CD4-positive, alpha-beta T cell (primary cell): ENCODE results near the gene QDPR. TPM values are rescaled to one million over a fixed set of nuclear protein-coding genes. Genes with fewer than 3 reads are reported as not detected.
"Not testable (repeated sequence)": the region's sequence is repeated elsewhere in the genome, so short reads cannot be mapped to it uniquely, and the experiment has no call there.

Experiments used
- ATAC-seq: fragments of 200-7000 bp; cut with Tn5 transposase; one replicate; pipeline ENCODE4 v1.10.0; 2022; ENCODE audit warnings: mild to moderate bottlenecking; ENCODE audit not compliant: poor library complexity
- CTCF ChIA-PET: fragments of 350-600 bp; sonication (Branson Sonifier 250); formaldehyde crosslinking; loops from one replicate; lab custom pipeline; 2021; ENCODE audit warnings: antibody characterized with exemption, inconsistent platforms; lab: Charles Lee
- POLR2A ChIA-PET: fragments of 350-600 bp; sonication (Branson Sonifier 250); formaldehyde crosslinking; loops from one replicate; lab custom pipeline; 2021; ENCODE audit warnings: antibody characterized with exemption, inconsistent platforms; lab: Charles Lee
- DNase-seq, 14 experiments: peaks; one replicate each; pipeline ENCODE4 v3.0.0-alpha.2; 2013 to 2020; ENCODE audit warnings: mixed read lengths in 2 of 14
- H3K27ac ChIP-seq, 2 donors: one replicate each; pipeline versions ENCODE4 v1.5.1 to v1.7.0; 2013; ENCODE audit warnings: low read length in 2 of 2, low read depth in 1 of 2, mild to moderate bottlenecking in 1 of 2
- H3K27me3 ChIP-seq, 2 experiments: 1 replicate in 1 of 2; 2 replicates in 1 of 2; pipeline versions ENCODE4 v1.6.1 to v1.7.0; 2013; ENCODE audit warnings: low read length in 2 of 2, control low read depth in 1 of 2, mild to moderate bottlenecking in 1 of 2, moderate library complexity in 1 of 2; ENCODE audit not compliant: insufficient read depth in 2 of 2, control insufficient read depth in 1 of 2
- H3K36me3 ChIP-seq: one replicate; pipeline ENCODE4 v1.6.1; 2013; ENCODE audit warnings: low read length, control low read depth; ENCODE audit not compliant: insufficient read depth
- H3K4me1 ChIP-seq: one replicate; pipeline ENCODE4 v1.6.1; 2013; ENCODE audit warnings: low read length, control low read depth; ENCODE audit not compliant: insufficient read depth
- H3K4me3 ChIP-seq: one replicate; pipeline ENCODE4 v1.5.1; 2013; ENCODE audit warnings: mild to moderate bottlenecking, low read length, moderate library complexity
- H3K9me3 ChIP-seq, 2 experiments: 1 replicate in 1 of 2; 2 replicates in 1 of 2; pipeline versions ENCODE4 v1.6.1 to v1.7.0; 2013; ENCODE audit warnings: low read length in 2 of 2, mild to moderate bottlenecking in 2 of 2, control low read depth in 1 of 2, moderate library complexity in 1 of 2; ENCODE audit not compliant: control insufficient read depth in 1 of 2, insufficient read depth in 1 of 2
- H3K27ac Mint-ChIP-seq: one replicate; pipeline ENCODE4 v1.8.0; 2020; ENCODE audit warnings: mixed read lengths
- H3K27me3 Mint-ChIP-seq: one replicate; pipeline ENCODE4 v1.8.0; 2021; ENCODE audit warnings: mixed read lengths
- H3K36me3 Mint-ChIP-seq: one replicate; pipeline ENCODE4 v1.8.0; 2021; ENCODE audit warnings: low read depth, mixed read lengths
- H3K4me1 Mint-ChIP-seq: one replicate; pipeline ENCODE4 v1.8.0; 2021; ENCODE audit warnings: low read depth, mixed read lengths
- H3K4me3 Mint-ChIP-seq: one replicate; pipeline ENCODE4 v1.8.0; 2020; ENCODE audit warnings: mild to moderate bottlenecking, mixed read lengths
- H3K9me3 Mint-ChIP-seq: one replicate; pipeline ENCODE4 v1.8.0; 2020; ENCODE audit warnings: mixed read lengths
- intact Hi-C, 2 experiments: fragments of 100-400 bp; cut with DNase I in 1 of 2; cut with micrococcal nuclease in 1 of 2; formaldehyde crosslinking; loops; one replicate each; pipeline versions ENCODE4 v1.15.1 to v1.9.0; 2023 to 2025; cut with DNase I, micrococcal nuclease
- total RNA-seq, 174 experiments: library from RNA in 2 of 174; stranded (reverse) in 2 of 174; gene quantifications; one replicate each; pipeline ENCODE4 v1.2.3 and lab custom pipeline; 2021 to 2026
- TF ChIP-seq, protein P1 (sequence below): fragments of 200-600 bp; IDR thresholded peaks from one replicate; pipeline ENCODE4 v1.8.0; 2022; ENCODE audit warnings: antibody characterized with exemption, mild to moderate bottlenecking

QDPR gene
- total RNA-seq, 2 experiments from 2014 or later, result 15.3 to 15.7 TPM

DNA sequence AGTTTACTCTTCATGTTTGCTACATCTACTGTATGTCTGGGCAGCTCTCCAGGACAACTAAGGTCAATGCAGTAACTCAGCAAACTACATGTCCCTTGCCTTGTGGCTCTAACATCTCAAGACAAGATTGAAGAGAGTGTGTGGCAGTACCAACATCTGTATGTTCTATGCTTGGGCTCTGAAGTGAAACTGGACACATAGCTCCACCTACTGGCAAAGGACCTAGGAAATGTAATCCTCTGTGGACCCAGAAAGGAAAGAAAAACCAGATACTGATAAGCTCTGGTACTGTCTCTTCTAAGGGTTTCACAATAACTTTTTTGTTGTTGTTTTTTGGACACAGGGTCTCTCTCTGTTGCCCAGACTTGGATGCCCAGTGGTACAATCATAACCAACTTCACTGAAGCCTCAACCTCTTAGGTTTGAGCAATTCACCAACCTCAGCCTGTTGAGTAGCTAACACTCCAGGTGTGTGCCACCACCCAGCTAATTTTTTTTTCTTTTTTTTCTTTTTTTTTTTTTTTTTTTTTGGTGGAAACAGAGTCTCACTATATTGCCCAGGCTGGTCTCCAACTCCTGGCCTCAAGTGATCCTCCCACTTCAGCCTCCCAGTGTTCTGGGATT lies 64.1 kb downstream of the QDPR start:
- no peaks in the 10 kb centered on the region for H3K4me1 ChIP-seq
- Mint-ChIP-seq H3K4me3 (no peak overlapping the region), H3K4me1 (no peaks in the 10 kb centered on the region), H3K27ac (no peak overlapping the region), H3K36me3 (no peaks in the 10 kb centered on the region), H3K27me3 (no peaks in the 10 kb centered on the region), H3K9me3 (no peaks in the 10 kb centered on the region)
- no peak overlapping the region for H3K4me3 ChIP-seq
- H3K27ac ChIP-seq, result no peak overlapping the region
- DNase-seq (peak in 13 of 14 experiments; percentile 2 to 78 (median 36)), ATAC-seq (peak; percentile 57)
- no peaks in the 10 kb centered on the region for H3K27me3 ChIP-seq
- no peaks in the 10 kb centered on the region for H3K36me3 ChIP-seq
- TF ChIP-seq, protein P1, sequence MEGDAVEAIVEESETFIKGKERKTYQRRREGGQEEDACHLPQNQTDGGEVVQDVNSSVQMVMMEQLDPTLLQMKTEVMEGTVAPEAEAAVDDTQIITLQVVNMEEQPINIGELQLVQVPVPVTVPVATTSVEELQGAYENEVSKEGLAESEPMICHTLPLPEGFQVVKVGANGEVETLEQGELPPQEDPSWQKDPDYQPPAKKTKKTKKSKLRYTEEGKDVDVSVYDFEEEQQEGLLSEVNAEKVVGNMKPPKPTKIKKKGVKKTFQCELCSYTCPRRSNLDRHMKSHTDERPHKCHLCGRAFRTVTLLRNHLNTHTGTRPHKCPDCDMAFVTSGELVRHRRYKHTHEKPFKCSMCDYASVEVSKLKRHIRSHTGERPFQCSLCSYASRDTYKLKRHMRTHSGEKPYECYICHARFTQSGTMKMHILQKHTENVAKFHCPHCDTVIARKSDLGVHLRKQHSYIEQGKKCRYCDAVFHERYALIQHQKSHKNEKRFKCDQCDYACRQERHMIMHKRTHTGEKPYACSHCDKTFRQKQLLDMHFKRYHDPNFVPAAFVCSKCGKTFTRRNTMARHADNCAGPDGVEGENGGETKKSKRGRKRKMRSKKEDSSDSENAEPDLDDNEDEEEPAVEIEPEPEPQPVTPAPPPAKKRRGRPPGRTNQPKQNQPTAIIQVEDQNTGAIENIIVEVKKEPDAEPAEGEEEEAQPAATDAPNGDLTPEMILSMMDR, result peak; percentile 73
- H3K9me3 ChIP-seq, result peaks cover 0 to 4% of the 10 kb centered on the region in 2 experiments
- CTCF ChIA-PET, result interaction anchor here (0.6 to 1.6 kb wide), 7 partner anchors 13 to 1422 kb away, joined by 3 to 6 read pairs (median 4); no protein-coding TSS in a partner anchor
- POLR2A ChIA-PET, result no interaction called here
- intact Hi-C loops, result loop anchor here (1.0 to 5.0 kb wide), 9 partner anchors 100 to 1420 kb away; no protein-coding TSS in a partner anchor

DNA sequence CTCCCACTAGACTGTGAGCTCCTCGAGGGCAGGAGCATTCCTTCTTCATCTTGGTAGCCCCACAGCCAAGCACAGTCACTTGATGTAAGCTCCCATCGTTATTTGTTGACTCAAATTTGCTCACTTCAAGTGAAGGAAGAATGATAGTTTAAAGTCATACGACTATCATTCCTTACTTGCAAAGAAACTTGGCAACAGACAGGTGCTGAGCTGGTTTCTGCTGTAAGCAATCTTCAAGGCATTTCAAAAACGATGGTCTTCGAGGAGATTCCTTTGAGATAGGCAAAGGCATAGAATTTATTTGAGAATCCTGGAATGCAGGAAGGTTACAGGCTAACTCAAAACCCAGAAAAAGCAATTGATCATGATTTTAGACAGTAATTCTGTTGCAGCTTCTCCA lies 64.8 kb downstream of the QDPR start:
- Histone ChIP-seq H3K4me3 (no peak overlapping the region), H3K9me3 (no peaks in the 10 kb centered on the region), H3K4me1 (no peaks in the 10 kb centered on the region), H3K36me3 (no peaks in the 10 kb centered on the region), H3K27me3 (no peaks in the 10 kb centered on the region), H3K27ac (no peak overlapping the region)
- intact Hi-C loops, result loop anchor here (1.0 to 5.0 kb wide), 7 partner anchors 100 to 1420 kb away; no protein-coding TSS in a partner anchor
- Mint-ChIP-seq H3K9me3 (no peaks in the 10 kb centered on the region), H3K36me3 (no peaks in the 10 kb centered on the region), H3K4me3 (no peak overlapping the region), H3K4me1 (no peaks in the 10 kb centered on the region), H3K27me3 (no peaks in the 10 kb centered on the region), H3K27ac (no peak overlapping the region)
- no peak for ATAC-seq
- POLR2A ChIA-PET, result no interaction called here
- CTCF ChIA-PET, result interaction anchor here (0.6 to 1.6 kb wide), 5 partner anchors 13 to 530 kb away, joined by 3 to 6 read pairs (median 4); no protein-coding TSS in a partner anchor
- no peak for DNase-seq
- TF ChIP-seq, protein P1, result no peak

DNA sequence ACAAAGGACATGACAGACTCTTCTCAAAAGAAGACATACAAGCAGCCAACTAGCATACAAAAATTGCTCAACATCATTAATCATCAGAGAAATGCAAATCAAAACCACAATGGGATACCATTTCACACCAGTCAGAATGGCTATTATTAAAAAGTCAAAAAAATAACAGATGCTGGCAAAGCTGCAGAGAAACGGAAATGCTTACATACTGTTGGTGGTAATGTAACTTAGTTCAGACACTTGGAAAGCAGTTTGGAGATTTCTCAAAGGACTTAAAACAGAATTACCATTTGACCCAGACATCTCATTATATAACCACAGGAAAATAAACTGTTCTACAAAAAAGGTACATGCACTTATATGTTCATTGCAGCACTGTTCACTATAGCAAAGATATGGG lies 69.4 kb downstream of the QDPR start:
- H3K36me3 Mint-ChIP-seq, H3K4me1 ChIP-seq, H3K27ac Mint-ChIP-seq, H3K36me3 ChIP-seq, H3K4me3 Mint-ChIP-seq, ATAC-seq, H3K9me3 Mint-ChIP-seq, H3K4me3 ChIP-seq, H3K4me1 Mint-ChIP-seq, H3K27me3 Mint-ChIP-seq, intact Hi-C loops, DNase-seq, POLR2A ChIA-PET, H3K27ac ChIP-seq, H3K27me3 ChIP-seq, CTCF ChIA-PET, H3K9me3 ChIP-seq: not testable (repeated sequence)
